Stimulated activated CD4-positive, alpha-beta T cell treated with anti-CD3 and anti-CD28 coated beads, Interleukin-2, amount 100 ng/mL, for 24 hours (primary cell): ENCODE data around the gene GLS.
A peak's percentile ranks its signal among the peaks of the same experiment; 100 is the strongest.
"Not testable (repeated sequence)": the region's sequence is repeated elsewhere in the genome, so short reads cannot be mapped to it uniquely, and the experiment has no call there.

Experiments used
- DNase-seq, 2 donors: peaks; one replicate each; pipeline ENCODE4 v3.0.0-alpha.2; 2020

The GLS gene

DNA sequence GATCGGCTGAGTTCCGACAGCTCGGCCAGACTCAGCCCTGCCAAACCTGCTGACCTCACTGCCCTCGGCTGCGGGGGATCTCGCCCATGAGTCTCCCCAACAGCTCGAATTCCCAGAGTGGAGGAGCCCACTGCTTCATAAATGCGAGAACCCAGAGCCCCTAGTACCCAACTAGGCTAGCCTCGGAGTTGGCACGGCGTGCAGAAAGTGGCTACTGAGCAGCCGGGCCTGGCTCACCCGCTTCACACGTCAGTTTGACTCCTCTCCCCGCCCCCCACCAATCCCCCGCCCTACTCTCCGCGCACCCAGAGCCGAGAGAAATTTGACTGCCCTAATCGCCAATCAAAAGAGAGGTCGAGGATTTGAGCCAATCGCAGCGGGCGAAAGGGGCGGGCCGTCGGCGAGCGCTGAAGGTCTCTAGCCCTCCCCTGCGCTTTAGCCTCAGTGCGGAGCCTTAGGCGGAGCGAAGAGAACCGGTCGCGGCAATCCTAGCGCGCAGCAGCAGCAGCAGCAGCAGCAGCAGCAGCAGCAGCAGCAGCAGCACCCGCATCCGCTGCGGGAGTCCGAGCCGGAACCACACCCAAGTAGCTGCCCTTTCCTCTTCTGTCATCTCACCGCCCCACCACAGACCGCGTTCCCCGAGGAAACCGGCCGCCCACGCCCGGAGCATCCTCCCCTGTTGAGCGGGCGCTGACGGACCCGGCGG is at the start of gene GLS:
Gene GLS, plus strand, starts transcription at position 444 of the 706 bp plus-strand sequence. CDS start 264 bp downstream, outside the sequence.
- peak; percentile 95 for DNase-seq

- DNase-seq, result no peak
Observed at GRCh38 chr2:190831941-190832340, 48.7 kb upstream of the GLS start.

DNA sequence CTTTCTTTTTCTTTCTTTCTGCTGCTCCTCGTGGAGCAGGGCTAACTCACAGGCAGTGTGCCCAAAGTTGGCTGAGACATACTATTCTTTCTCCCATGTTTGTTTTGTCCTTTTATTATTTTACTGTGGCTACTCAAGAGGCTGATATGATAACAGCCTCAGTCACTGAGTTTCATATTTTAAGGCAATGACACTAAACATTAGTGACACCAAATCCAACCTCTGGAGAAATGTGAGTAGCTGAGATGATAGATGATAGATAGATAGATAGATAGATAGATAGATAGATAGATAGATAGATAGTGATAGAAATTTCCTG is 45.8 kb upstream of the GLS start:
- DNase-seq, result no peak

DNA sequence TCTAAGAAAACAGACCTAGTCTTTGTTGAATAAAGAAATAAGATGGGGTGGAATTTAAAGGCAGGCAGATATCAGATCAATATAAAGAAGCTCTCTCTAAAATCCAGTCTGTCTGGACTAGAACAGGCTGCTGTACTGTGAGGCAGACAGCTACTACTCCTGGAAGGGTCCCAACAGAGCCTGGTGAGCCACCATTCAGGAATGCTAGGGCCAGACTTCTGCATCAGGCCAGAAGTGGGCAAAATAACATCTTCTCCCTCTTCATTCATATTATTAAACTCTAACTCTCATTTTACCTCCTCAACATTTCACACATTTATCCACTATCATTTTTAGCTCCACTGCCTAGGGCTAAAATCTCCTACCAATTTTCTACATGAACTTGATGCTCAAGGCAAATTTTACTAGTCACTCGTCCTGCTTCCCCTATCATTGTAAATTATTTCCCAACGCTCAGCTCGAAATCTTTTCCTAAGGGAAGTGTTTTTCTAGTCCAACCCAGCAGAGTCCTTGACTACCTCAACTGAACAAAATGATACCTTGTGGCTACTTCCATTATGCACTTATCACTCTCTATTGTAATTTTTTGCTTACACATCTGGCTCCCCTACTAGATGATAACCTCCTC is 45.2 kb upstream of the GLS start:
- DNase-seq, result no peak

DNA sequence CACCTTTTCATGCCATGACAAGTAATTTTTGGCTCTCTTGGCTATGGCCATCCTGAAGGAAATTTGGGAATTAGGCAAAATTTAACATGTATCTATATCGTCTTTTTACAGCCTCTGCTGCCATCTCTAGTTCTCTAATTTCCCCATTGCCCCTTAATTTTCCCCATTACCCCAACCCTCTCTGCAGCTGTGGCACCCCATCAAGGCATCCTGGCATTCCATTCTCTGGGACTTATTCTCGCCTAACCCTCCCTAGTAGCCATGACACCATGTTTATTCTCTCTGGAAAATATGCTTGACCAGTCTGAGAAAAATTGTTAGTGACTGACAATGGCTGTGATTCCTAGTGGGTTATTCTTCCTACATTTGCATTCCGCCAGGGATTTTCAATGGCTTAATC is 43.9 kb upstream of the GLS start:
- no peak for DNase-seq

GRCh38 chr2:190837420-190837819 is 43.2 kb upstream of the GLS start:
- DNase-seq, result no peak

- no peak for DNase-seq
Observed at GRCh38 chr2:190837952-190838361, 42.7 kb upstream of the GLS start.

DNA sequence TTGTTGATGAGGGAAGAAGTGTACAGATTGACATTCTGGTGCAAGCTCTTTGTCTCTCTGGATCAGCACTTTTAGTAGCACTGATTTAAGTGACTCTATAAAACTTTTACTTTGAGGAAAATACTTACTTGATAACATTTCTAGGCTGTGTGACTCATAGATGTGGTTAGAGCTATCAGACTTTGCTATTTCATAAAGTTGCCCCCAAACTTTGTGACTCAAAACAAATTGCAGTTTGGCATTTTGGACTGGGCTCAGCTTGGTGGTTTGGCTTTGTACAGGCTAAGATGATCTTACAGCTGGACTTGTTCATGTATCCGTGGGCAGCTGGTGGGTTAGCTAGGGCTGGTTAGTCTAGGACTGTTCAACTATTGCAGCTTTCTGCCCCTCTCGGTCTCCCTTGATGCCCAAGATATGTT is 42.1 kb upstream of the GLS start:
- peak in 1 of 2 donors; percentile 14 for DNase-seq

DNA sequence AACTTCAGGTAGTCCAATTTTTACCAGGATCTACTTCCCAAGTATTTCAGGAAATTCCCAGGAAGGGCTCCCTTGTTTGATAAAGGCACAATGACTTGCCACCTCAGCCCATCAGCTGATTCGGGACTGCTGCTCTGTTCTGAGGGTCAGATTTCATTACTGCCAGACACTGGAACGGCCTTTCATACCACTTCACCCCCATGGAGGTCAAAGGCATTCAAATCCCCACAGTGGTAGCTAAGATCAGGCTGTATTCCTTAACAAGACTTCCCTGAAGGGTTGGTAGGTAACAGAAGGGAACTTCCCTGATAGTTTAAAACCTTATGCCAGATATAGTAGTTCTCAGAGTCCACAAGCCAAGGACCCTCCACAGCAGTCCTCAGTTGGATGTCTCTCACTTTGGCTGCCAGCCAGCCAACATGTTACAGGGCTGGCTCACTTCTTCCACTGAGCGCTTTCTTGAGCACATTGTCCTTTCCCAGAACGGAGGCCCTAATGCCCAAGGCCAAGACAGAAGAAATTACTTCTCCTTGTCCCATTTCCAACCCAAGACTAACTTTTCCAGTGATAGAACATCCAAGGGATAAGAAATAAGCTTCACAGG is 40.0 kb upstream of the GLS start:
- no peak for DNase-seq

DNA sequence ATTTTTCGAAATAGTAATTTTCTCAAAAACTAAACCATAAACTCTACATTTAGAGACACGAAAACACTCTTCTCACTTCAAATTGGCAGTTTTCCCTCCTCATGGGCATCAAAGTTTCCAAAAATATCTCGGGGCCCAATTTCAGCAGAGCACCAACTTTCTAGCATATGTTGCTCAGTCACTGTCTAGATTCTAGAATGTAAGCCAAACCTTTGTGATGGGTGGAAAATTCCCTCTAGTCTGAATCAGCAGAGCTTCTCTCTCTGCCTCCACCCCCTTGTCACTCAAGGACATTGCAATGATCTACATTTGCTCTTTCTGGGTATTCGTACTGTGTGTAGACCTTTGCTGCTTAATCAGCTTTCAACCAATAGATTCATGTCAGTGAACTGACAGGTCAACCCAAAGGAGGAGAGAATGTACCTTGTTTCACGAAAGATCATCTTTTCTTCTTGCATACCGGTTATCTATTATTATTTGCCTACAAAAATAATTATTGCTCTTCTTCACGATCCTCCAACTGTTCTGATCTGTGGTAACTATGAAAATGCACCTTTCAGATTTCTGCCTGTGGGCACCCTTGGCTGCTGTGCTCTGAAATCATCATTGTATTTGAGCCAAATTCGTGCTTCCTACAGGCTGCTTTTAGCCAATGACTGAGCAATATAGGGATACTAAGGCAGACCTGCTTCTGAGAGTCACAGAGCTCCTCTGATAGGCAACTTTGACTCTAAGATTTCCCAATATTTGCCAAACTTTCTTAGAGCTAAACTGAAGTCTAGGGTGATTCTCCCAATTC is 38.7 kb upstream of the GLS start:
- no peak for DNase-seq

- no peak for DNase-seq
Observed at GRCh38 chr2:190842606-190843104, 38.0 kb upstream of the GLS start.

DNA sequence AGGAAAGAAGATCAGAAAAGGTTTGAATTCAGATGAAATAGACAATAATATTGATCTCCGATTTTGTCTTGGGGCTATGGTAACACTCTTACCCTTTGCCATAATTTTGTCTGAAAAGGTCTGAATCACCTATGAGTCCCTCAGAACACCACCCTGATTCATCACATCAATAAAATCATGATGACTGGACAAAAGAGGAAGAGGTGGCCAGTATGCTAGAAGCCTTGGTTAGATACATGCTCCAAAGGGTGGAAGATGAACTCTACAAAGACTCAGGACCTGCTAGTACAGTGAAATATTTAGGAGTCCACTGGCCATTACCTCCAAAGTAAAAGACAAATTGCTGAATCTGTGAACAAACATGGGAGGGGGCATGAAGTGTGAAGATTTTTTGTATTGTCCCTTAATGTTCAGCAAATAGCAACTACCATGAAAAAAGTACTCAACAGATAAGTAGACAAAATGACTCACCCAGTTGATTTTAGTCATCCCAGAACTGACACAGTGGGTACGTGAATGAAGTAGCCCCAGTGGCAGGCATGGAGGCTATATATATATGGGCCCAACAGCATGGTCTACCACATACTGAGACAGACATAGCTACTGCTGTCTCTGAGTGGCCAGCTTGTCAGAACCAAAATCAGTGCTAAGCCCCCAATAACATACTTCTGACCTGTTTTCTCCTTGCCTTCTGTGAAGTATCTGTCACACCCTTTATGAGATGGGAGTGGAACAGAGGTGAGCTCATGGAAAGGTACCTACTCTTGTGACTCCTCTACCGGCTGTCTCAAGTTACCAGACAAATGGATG is 36.5 kb upstream of the GLS start:
- peak; percentile 48 to 57 for DNase-seq

DNA sequence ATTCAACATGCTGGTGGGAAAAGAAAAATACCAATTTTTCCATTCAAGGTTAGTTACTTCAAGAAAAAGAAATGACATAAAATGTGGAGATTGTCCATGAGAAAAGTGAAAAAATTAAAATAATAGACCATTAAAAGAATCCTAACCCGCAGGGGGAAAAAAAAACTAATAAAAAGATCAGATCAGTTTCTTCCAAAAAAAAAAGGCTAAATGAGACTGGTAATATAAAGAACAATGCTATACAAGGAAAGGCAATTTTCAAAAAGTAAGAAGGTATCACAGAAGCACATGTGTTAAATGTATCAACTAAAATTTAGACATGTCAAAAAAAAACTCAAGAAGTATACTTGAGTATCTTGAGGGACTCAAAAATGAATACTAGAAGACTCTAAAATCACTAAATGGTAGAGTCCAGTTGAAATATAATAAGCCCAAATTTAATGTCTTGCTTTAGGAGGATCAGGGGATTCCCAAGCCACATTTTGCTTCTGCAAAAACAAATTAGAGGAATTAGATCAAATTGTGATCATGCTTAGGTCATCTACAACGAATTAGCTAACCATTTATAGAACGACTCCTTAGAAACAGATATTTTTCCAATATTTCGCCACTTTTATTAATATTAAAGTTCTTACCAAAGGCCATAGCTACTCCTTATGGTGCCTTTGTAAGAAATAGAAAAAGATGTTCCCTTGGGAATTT is 35.8 kb upstream of the GLS start:
- DNase-seq, result no peak

DNA sequence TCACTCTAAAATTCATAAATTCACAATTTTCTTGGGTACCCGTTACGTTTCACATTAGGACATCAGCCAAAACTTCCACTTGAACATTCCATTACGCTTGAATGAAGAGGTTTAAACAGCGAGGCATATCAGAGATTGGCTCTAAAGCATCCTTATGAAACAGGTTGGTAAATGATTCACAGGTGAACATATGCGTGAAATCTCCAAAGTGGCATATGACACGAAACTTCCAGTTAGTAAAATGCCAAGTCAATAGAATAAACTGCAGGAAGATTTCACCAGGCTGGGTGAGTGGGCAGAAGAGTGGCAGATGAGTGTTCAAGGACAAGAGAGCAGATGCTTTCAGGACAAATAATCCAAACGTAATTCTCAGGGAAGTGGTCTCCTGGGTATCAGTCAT is 33.9 kb upstream of the GLS start:
- DNase-seq, result no peak

- DNase-seq, result no peak
Observed at GRCh38 chr2:190847504-190848081, 33.0 kb upstream of the GLS start.

DNA sequence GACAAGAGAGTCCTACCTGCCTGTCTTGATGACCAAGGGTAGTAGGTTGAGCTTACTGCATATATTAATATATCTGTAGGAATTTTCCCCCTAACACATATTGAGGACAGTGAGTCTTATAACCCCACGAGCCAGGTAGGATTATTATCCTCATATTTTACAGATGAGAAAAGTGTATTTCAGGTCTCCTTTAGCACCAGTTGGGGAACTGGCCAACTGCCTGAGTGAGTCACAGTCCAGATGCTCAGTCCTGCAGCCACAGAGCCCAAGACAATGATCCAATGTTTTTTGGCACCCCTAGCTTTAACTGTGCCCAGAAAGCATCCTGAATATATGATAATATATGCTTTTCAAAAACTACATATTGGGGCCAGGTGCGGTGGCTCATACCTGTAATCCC is 30.8 kb upstream of the GLS start:
- no peak for DNase-seq

DNA sequence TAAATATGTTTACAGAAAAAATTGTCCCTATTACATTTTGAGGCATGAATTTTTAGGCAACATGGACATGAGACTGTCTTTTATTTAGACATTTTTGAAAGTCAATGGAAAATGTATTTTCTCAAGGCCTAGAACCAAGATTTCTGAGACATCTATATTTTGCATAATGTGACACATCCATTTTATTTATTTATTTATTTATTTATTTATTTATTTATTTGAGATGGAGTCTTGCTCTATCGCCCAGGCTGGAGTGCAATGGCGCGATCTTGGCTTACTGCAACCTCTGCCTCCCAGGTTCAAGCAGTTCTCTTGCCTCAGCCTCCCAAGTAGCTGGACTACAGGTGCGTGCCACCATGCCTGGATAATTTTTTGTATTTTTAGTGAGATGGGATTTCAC is 27.6 kb upstream of the GLS start:
- not testable (repeated sequence) for DNase-seq

GRCh38 chr2:190853531-190854383 is 26.9 kb upstream of the GLS start:
- DNase-seq, result no peak

DNA sequence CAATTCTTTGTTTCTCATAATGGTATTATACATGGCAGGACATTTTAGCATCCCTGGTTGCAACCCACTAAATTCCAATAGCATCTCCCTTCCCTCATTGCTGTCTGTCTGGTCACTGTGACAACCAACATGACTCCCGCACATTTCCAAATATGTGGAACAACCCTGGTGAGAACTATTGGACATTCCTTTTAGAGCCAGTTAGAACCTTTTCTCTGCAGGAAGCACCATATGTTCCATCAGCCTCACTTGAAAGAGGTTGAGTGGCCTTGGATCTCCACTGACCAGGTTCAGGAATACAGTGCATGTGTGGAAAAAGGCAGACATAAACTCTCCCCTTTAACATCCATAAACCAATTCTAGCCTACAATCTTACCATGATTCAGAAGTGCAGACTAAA is 25.9 kb upstream of the GLS start:
- DNase-seq, result no peak

DNA sequence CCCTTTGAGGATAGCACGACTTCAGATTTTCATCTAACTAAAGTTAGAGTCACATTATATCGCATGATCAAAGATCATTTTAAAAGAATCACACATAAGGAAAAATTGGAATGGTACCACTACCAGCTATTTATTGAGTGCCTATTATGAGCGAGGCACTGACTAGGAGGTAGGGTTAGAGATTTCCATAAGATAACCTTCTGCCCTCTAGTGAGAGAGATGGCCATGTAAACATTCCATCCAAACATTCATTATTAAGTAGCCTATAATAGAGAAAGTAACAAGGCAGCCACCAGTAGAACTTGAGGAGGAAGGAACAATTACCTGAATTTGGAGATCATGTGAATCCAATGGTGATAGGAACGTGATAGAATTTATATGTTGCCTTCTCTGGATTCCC is 25.4 kb upstream of the GLS start:
- DNase-seq, result no peak

GRCh38 chr2:190856985-190857384 is 23.6 kb upstream of the GLS start:
- no peak for DNase-seq
